NCI-H446 (cell line): ENCODE measurements around the gene PFKL.
A peak's percentile ranks its signal among the peaks of the same experiment; 100 is the strongest.

Source experiments
- DNase-seq, 2 experiments: peaks; one replicate each; lab custom pipeline; 2025; lab: John Stamatoyannopoulos, UW

Gene PFKL

DNA sequence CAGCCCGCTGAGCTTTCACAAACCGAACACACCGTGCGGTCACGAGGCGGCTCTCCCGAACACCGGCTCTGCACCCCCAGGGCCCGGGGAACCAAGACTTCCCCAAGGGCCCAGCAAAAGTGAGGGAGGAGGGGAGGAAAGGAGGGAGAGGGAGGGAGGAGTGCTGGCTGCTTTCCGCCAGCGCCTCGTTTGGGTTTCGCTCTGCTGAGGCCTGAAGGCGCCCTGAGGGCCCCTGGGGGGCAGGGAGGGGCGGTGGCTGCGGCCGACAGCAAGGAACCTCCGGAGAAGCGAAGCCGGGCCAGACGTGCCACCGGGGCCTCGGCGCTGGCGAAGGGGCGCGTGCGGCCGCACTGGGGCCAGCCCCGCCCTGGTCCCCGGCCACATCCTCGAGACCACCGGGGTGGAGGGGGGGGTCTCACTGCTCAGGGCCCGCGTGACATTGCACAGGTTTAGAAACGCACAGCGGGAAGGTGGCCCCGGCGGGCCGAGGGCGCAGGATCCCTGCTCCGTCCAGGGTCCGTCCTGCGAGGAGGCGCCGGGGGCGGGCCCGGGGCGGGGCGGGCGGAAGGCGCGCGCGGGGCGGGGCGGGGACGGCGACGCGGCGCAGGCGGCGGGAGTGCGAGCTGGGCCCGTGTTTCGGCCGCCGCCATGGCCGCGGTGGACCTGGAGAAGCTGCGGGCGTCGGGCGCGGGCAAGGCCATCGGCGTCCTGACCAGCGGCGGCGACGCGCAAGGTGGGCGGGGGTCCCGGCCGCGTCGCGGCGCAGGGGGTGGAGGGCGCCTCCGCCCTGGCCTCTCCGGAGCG lies at the start of gene PFKL:
Gene PFKL (plus strand): TSS at position 596 of the 804 bp plus-strand sequence. CDS start 53 bp downstream, at position 649.
- peak in 1 of 2 experiments; percentile 57 for DNase-seq

DNA sequence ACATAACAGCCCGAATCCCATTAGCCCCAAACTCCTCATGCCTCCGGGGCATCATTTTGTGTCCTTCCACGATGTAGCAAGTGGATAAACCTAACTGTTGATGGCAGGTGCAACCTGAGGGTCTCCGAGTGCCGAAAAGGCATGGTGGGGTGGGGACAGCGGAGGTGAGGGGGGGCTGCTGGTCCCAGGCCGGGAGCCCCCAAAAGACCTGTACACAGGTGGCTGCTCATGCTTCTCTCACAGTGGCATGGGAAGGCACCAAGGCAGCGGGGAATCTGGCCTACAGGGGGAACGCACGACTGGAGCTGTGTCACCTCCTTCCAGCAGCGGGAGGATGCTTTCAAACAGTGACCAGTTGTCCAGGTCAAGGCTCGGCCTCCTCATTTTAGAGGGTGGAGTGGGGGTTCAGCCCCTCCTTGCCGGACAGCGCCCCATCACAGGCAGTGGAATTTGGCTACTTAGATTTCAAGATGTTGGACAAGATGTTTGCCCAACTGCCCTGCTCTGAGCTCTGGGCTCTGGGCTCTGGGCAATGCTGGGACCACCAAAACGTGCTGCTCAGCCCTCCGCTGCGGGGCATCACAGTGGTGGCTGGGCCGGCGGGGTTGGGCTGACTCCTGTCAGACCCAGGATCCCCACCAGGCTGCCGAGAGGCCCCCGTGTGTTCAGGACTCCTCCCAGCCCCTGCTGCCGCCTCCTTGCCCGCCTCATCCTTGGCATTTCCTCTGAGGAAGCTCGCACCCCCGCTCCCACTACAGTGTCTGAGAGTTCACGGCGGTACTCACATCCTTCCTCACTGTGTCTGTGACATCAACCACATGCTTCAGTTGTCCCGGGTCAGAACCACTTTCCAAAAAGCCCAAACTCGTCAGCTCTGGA lies 45.8 kb upstream of the PFKL start:
- no peak for DNase-seq

DNA sequence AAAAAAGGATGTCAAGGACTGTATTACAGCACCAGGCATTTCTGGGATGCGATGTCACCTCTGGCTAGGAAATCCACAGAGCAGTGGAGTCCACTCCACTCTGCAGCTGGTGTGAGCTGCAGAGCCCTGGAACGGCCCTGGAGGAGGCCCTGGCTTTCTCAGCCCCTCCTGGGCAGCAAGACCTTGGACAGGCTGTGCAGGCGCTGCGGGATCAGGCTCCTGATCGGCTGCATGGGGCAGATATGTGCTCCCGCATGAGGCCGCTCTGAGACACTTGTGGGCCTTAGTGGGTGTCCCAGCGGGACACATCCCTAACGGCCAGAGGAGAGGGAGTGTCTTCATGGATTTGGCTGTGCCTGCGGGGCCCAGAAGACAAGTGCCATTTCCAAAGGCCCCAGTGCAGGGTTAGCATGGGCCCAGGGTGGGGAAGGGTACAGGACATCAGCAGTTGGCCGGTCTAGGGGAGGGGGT lies 44.3 kb upstream of the PFKL start:
- DNase-seq = no peak

DNA sequence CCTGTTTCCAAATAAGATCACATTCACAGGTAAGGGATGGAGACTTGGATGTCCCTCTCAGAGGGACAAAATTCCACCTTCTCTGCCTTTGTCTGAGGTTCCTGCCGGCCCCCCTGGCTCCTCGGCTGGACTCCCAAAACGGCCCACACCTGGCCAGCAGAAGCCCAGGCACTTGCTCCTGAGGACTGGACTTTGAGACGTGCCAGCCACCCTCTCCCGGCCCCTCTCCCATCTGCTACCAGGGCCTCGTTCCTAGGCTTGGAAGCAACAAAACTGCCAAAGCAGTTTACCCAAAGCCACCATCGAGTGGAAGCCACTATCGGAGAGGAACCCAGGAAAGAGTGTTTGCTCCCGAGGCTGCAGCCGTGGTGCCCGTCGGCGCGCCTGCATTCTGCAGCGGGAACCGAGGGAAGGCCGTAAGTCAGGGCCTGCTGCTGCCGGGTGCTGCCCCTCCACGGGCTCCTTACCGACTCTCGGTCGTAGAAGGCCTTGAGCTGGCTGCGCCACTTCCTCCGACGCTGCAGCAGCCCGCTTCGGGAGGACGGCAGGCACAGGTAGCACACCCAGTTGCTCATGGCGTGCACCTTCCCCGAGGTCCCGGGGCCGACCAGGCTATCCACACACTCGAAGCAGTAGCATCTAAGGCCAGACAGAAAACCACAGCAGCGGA lies 41.7 kb upstream of the PFKL start:
- no peak for DNase-seq

DNA sequence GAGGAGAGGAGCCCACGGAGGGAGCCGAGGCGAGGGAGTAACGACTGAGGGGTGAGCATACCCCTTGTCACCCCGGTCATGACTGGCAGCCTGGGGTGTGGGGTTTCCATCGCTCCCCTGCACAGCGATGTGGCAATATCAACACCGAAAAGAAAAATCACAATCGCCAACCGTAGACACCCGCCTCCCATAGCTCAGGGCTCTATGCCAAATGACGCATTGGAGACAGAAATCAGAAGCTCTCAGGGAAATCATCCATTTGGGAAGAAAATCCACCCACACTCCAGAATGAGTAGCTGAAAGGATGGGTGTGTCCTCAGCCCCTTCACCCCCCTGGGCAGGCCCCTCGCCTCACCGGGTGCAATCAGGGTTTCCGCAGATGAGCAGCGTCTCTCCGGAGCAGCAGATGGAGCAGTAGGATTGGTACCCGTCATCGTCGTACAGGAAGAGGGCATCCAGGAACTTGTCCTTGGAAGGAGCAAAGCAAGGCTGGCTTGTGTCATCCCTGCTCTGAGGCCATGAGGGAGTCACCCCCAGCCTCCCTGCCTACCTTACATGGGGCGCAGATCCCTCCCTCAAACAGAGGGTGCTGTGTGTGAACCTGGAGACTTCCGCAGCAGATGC lies 40.7 kb upstream of the PFKL start:
- no peak for DNase-seq

DNA sequence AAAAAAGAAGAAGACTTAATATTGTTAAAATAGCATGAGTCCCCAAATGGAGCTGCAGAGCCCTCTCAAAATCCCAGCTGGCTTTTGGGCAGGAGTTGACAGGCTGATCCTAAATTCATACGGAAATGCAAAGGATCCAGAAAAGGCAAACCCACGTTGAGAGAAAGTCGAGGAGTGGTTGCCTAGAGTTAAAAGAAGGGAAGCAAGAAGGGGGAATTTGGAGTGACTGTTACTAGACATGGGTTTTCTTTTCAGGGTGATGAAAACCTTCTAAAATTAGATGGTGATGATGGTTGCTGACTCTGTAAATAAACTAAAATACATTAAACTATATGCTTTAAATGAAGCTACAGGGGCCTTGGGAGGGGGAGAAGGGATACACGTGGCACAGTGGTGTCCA lies 39.8 kb upstream of the PFKL start:
- DNase-seq = no peak

DNA sequence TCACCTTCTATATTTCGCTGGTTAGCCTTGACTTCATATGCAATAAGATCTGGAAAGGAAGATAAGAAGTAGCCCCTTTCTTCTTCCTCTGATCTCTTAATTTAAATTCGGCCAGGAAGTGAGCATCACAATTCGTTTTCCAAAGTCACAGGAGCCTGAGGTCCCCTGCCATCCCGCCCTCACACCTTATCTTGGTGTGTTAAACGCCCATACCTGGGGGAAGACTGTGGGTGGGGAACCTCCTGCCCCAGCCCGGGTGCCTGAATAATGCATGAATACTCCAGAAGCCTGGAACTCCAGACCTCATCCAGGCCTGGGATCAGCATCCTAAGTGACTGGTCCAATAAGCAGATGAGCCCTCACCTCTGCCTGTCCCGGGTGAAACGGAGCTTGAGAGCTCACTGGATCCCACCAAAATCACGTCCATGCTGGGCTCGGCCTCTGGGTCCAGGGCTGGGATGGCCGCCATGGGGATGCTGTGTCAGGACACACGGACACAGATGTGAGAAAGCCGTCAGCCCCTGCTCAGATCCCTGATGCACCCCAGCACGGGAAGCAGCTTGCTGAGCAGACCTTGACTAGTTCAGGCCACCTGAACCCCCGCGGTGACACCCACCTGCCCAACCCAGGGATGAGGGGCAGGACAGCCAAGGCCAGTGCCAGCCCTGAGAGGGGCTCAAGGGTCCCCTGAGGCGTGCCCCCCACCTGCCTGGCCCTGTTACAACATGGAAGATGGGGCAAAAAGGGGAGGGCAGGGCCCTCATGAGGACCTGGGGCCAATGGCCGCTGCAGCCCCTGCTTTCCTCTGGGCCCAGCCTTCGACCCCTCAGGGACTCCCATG lies 38.8 kb upstream of the PFKL start:
- DNase-seq = no peak

DNA sequence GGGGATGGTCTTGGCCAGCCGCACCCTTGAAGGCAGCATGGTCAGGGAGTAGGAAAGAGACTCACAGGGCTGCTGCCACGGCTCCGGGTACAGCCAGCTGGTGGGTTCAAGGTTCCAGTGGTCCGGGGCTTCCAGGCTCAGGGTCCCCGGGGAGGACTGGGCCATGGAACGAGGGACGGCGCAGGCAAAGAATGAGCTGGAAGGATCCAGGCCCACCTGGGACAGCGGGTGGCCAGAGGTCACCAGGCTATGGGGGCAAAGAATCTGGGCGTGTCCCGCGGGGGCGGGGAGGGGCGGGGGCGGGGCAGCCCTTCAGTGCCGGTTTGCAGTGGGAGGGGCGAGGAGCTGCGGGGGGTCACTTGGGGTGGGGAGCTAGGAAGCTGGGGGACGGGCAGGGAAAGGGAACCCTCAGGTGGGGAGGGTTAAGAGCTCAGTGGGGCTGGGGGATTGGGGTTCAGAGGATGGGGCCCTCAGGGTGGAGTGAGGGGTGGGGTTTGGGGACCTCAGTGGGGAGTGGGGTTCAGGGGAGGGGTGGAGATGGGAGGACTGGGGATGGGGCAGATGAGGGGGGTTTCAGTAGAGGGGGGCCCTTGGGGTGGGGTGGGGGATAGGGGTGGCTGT lies 38.1 kb upstream of the PFKL start, which contains the start of gene DNMT3L:
Gene DNMT3L (minus strand): TSS at position 223 of the 621 bp plus-strand sequence. CDS start 638 bp downstream, outside the sequence.
- no peak for DNase-seq

DNA sequence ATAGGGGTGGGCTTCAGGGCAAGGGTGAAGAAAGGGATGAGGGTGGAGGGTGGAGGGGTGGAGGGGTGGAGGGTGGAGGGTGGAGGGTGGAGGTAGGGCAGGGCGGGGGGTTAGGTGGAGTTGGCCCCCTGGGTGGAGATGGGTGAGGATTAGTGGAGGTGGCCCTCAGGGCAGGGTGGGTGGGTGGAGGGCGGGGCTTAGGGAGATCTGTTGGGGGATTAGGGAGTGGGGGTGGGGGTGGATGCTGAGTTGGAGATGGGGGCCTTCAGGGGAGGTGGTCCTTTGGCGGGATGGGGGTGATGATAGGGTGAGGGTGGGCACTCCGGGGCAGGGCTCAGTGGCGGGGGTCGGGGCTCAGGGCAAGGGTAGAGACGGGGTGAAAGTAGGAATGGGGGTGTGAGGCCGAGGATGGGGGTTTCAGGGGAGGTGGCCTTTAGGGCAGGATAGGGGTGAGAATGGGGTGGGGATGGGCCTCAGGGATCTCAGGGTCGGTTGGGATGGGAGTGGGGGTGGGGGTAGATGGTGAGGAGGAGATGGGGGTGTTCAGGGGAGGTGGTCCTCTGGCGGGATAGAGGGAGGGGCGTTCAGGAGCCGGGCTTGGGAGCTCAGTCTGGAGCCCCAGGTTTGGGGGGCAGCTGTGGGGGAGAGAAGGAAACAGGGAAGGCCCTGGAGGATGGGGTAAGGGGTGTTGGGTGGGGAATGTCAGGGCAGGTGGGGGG lies 37.4 kb upstream of the PFKL start:
- no peak for DNase-seq

DNA sequence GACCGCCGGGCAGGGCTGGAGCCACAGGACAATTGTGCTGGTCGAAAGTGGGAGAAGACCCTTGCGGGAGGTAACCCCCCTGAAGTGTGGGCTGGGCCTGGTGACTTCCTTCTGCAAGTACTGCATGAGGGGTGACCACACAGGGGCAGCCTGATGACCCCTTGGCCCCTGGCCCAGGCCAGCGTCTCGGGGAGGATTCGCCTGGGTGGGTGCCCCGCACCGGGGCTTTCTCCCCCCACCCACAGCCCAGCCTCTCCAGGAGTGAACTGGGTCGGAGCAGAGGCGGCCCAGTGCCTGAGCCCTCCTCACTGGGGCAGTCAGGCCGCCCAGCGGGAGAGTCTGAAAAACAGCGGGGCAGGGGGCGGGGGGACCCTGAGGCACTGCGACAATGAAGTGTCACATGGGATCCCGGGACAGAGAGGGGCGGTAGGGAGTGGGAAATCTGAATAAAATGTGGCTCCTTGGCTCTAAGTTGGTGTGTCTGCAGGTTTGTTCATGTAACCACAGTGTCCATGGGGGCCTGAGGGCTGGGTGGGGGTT lies 36.6 kb upstream of the PFKL start:
- no peak for DNase-seq

DNA sequence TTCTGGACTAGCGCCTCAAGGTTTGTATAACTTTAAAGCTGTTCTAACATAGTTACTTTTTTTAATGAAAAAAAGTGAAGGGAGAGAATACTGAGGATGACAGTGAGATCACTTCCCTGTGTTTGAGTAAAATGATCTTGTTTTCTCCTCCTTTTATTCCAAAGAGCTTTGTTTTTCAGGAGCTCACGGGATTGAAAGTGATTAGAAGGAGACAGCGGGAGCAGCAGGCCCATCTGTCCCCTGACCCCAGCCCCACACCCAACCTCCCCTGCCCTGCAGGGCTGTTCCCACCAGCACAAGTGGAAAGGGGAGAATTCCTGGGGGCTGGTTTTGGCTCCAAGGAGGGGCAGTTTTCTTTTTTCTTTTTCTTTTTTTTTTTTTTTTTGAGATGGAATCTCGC lies 36.1 kb upstream of the PFKL start:
- no peak for DNase-seq

DNA sequence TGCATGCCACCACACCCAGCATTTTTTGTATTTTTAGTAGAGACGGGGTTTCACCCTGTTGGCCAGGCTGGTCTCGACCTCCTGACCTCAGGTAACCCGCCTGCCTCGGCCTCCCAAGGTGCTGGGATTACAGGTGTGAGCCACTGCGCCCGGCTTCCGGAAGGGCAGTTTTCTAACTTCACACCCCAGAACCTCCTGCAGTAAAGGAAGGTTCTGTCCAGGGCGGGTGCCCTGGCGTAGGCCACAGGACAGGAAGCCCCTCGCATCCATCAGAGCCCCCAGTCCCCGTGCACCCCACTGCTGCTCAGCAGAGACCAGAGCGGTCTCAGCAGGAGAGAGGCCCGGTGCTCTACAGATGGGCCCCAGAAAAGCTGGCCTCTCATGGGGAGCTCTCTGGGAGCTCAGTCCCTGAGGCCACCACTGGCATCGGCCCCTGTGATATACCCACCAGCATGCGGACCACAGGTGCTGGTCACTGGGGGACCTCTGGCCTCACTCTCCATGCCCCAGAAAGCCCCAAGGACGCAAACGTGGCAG lies 34.1 kb upstream of the PFKL start:
- DNase-seq = no peak

DNA sequence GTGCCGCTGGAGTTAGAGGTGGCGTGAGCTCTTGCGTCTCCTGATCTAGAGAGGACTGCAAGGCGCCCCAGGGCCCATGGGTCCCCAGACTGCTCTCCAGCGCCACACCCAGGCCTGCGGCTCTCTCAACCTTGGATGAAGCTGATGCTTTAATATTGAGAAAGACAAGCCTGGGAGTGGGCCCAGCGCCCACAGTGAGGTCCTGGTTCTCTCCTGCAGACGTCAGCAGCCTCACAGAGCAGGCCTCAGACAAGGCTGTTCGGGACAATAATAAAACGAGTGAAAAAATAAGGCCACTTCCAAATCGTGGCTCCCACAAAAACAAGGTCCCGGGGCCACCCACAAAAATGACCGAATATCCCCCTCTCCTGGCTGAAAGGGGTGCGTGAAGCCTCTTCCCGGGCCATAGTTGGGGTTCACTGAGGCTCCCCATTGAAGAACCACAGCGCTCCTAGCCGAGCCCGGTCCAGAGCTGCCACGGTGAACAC lies 32.2 kb upstream of the PFKL start:
- no peak for DNase-seq

DNA sequence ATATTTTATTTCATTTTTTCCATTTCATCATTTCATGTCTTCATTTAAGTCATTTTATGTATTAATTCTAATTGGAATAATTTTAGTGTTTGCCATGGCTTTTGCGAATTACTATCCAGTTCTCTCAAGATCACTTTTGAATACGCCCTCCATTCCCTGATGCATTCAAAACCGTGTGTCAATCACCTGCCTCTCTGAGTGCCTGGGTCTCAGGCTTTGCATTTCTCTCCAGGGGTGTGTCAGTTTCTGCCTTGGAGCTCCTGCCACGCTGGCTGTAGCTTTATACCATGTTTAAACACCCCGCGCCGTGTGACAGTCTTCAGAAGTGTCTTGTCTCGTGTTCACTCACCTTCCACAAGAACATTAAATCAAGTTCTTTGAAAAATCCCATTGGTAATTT lies 30.8 kb upstream of the PFKL start:
- DNase-seq = no peak

DNA sequence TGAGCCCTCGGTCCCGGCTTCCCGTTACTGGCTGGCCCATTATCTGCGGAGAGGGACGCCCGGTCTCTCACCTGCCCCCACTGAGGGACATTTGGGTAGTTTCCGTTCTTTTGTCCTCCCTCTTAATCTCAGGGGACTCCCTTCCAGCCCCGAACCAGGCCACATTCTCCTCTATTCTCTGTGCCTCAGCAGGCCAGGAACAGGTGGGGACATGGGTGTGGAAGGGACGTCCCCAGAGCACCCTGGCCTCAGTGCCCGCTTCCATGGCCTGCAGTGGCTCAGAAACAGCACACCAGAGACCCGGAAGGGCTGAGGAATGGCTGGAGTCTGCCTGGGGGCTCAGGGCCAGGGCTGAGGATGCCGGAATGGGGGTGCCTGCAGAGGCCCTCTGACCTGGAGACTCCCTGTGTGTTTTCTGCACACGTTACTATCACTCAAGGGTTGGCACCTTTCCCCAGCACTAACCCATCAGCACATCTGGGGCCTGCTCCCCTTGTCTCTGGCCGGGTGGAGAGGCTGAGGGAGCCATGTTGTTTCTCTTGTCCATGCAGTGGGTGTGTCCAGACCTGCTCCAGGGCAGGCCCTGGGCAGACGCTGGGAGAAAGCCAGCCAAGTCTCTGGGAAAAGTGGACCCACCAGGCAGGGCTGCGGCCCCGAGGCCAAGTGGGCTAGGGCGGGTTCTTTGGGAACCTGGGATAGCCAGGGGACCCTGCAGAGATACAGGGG lies 28.1 kb upstream of the PFKL start:
- no peak for DNase-seq

DNA sequence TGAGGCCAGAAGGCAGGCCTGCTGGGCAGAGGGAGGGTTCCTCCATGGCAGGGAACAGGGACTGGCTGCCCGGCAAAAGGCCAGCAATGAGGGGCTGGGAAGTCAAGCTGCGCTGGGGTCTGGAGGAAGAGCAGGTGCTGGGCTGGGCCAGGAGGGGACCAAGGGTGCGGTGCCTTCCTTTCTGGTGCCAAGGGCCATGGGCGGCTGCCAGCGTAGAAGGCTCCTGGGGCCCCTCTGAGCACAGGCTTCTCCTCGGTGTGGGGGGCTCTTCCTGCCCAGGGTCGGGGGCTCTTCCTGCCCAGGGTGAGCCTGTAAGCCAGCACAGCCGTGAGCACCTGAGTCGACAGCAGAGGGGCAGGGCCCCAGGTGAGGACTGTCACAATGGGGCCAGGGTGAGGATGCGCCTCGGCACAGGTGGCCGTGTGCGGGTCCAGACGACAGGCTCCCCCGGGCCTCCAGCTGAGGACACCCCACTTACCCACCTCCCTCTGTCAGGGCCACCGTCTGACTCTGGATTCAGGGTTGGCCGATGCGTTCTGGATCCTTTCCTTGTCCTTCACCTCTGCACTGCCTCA lies 27.5 kb upstream of the PFKL start:
- DNase-seq = no peak

DNA sequence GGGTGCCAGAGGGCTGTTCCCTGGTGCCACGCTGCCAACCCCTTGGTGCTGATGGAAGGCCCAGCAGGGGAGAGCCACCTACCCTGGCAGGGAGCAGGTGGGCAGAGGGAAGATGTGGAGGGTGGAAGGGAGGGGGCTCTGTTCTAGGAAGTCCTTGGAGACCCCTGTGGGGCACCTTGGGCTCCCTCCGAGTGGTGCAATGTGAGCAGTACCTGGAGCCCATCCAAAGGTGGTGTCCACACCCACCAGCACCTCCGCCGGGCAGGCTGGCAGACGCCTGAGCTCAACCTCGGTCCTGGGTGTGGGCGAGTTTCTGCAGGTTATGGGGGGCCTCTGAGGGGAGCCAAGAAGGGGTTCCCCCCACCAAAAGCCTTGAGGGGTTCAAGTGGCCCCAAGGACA lies 26.8 kb upstream of the PFKL start:
- DNase-seq = no peak

DNA sequence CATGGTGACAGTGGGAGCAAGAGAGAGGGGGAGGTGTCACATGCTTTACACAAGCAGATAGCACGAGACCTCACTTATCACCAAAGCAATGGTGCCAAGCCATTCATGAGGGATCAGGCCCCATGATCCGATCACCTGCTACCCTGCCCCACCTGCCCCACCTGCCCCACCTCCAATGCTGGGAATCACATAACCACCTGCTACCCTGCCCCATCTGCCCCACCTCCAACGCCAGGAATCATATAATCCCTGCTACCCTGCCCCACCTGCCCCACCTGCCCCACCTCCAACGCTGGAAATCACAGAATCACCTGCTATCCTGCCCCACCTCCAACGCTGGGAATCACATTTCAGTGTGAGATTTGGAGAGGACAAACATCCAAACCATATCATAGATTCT lies 24.8 kb upstream of the PFKL start:
- no peak for DNase-seq
